D341Med (cell line): ENCODE measurements around the gene FXYD5.
"Not testable (repeated sequence)": the region's sequence is repeated elsewhere in the genome, so short reads cannot be mapped to it uniquely, and the experiment has no call there.

ENCODE experiments used
- DNase-seq: peaks from one replicate; pipeline ENCODE4 v3.0.0; 2012; ENCODE audit warnings: low spot score

The FXYD5 gene

DNA sequence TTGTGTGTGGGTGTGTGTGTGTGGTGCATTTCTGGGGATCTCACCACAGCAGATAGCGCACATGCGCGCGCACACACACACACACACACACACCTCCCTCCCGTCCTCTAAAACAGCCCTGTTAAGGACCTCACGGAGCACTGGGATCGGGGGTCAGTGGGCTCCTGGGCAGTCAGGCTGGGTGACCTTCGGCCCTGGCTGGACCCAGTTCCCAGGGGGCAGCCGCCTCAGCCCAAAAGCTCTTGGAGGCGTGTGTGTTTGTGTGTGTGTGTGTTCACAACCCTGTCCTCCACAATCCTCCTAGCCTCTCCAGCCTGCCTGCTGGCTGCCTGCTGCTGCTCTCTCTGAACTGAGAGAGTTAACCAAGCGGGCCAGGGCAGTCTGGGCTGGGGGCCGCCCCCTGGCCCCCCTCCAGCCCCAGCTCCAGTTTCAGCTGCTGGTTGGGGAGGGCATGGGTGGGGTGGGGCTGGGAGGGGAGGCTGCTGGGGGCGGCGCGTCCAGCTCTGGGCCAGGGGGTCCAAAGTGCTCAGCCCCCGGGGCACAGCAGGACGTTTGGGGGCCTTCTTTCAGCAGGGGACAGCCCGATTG lies 16.1 kb upstream of the FXYD5 start, which contains the start of gene FXYD1:
Gene FXYD1, plus strand, starts transcription at position 520 of the 588 bp plus-strand sequence. CDS start 1,256 bp downstream, outside the sequence.
- DNase-seq: no peak

DNA sequence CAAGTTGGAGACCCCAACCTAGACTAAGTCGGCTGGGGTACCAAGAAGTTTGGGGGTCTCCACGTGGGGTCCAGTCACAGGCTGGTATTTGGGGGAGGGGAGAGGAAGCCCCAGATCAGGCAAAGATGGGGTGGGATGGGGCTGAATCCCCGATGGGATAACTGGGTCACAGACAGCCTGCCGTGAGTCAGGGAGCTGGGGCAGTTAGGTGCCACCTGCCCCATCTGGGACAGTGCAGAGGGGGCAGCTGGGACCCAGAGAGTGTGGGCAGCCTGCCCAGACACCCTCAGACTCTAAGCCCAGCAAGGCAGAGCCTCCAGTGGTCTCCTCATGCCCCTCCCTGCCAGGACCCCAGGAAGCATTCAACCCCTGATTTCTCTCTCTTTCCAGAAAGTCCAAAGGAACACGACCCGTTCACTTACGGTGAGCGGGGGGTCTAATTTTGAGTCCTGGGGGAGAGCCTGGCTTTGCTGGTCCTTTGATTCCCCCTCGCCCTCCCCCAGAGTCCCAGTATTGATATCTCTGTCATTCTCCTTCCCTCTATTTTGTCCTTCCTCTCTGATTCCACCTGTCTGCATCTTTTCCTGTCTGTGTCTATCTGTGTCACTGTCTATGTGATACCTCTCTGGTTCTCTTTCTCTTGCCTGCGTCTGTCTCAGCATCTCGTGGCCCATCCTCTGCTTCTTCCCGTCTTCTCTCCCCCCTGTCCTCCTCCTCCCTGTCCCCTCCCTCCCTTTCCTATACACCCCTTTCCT lies 14.2 kb upstream of the FXYD5 start:
- DNase-seq: no peak

DNA sequence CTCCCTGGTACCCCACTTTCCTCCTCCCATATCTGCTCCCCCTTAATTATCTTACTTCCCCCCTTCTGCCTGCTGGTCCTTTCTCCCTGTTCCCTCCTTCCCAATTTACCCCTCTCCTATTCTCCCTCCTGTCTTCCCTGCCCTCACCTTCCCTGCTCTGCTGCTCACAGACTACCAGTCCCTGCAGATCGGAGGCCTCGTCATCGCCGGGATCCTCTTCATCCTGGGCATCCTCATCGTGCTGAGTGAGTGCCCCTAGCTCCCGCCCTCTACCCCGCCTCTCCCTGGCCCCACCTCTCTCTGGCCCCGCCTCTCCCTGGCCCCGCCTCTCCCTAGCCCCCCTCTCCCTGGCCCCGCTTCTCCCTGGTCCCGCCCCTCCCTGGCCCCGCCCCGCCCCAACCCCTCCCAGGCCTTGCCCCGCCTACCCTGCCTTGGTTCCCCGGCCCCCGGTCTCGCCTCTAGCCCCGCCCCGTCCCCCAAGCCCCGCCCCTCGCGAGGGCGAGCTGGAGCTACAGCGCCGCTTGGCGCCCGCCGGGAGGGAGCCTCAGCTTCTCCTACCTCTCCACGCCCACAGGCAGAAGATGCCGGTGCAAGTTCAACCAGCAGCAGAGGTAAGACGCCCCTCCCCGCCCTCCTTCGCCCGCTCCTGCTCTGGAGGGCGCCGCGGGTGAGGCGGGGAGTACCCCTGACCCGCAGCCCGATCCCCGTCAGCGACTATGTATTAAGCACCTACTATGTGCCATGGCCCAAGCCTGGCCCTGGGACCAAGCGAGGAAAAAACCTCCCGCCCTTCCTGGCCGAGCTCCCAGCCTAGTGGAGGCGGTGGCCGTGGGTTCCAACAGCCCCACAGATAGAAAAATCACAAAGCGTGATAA lies 13.3 kb upstream of the FXYD5 start:
- DNase-seq: peak; percentile 97

DNA sequence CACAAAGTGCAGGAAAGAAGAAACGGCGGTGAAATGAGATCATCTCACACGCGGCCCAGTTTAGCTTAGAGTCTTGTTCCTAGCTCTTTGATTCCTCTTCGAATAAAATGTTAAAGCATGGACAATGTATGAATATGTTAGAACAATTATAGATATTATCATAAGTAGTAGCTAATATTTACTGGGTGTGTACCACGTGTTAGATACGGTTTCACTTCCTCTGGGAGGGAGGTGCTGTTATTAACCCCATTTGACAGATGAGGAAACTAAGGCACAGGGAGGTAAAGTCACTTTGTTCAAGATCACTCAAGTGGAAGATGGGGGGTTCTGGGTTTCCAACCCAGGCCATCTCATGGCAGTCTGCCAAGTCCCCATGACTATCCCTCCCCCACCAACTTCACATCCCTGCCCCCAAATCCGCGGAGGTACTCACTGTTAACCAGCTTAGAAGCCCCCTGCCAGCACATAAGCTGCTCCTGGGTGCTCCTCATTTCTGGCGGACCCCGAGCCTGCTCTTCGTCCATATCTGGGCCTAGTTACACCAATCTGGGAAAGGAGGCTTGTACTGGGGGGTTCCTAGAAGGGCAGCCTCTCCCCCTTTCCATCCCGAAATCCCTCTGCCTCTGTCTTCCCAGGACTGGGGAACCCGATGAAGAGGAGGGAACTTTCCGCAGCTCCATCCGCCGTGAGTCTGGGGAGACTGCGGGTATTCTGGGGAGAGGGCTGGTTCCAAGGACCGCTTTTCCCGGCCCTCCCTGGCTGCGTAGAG lies 12.5 kb upstream of the FXYD5 start:
- DNase-seq: no peak

DNA sequence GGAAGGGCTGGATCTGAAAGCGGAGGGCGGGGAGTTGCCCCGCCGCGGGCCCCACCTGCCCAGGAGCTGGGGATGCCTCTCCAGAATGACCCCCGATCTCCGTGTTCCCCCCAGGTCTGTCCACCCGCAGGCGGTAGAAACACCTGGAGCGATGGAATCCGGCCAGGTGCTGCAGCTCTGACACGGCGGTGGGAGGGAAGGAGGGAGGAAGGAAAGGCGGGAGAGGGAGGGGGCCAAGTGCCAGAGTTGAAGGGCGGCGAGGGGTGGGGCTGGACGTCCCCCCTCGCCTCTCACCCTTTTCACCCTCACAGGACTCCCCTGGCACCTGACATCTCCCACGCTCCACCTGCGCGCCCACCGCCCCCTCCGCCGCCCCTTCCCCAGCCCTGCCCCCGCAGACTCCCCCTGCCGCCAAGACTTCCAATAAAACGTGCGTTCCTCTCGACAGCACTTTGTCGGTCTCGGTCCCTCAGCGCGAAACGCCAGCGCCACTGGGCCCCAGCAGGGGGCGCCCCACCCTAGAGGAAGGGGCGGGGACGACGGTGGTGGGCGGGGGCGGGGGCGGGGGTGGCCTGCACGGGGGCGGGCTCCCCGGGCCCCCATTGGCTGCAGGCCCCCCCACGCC lies 11.8 kb upstream of the FXYD5 start:
- peak; percentile 76 for DNase-seq

DNA sequence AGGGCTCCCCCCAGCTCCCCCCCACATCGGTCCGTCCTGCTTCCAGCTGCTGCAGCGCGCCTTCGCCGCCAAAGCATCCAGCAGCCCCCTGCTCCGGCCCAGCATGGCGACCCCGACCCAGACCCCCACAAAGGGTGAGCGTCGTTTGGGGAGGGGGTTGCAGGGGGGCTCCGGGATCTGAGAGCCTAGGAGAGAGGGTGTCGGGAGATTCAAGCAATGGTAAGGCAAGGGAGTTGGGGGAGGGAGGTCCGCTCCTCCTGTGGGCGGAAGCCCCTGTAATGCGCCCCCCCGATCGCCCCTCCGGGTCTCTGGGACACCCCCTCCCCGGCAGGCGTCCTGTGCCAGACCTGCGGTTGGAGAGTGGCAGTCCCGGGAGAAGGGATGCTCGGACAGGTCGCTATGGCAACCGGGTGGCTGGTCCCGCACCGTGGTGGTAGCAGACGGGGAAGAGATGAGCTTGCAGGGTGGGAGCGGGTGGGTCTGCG lies 11.3 kb upstream of the FXYD5 start, which contains the start of gene FXYD7:
Gene FXYD7, plus strand, starts transcription at position 25 of the 485 bp plus-strand sequence. Its CDS starts 79 bp downstream, at position 104.
- DNase-seq: no peak

DNA sequence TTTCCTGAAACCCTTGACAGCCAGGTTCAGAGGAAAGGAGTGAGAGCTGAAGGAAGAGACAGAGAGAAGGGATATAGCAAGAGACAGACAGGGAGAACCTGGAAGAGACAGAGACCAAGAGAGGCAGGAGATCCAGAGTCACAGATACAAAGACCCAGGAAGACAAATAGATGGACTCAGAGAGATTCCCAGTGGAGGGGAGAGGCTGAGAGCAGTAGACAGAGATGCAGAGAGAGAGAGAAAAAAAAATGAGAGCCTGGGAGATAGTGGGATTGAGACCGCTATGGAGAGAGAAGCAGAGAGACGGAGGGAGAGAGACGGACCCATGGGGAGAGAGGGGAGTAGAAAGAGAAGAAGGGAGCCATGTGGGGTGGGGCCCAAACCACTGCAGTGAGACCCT lies 10.7 kb upstream of the FXYD5 start:
- DNase-seq: no peak

DNA sequence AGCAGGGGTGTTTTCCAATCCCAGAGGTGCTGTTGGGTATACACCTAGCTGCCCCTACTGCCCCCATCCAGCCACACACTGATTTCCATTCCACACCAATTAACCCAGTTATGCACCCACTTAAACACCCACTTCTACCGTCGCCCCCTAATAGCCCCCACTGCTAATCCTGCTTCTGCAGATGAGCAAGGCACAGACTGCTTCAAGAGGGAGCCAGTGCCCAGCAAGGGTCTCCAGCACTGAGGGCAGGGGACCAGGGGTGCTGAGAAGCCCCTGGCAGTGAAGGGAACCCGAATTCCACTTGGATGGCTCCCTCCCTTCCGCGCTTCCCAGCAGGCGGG lies 10.3 kb upstream of the FXYD5 start:
- no peak for DNase-seq

DNA sequence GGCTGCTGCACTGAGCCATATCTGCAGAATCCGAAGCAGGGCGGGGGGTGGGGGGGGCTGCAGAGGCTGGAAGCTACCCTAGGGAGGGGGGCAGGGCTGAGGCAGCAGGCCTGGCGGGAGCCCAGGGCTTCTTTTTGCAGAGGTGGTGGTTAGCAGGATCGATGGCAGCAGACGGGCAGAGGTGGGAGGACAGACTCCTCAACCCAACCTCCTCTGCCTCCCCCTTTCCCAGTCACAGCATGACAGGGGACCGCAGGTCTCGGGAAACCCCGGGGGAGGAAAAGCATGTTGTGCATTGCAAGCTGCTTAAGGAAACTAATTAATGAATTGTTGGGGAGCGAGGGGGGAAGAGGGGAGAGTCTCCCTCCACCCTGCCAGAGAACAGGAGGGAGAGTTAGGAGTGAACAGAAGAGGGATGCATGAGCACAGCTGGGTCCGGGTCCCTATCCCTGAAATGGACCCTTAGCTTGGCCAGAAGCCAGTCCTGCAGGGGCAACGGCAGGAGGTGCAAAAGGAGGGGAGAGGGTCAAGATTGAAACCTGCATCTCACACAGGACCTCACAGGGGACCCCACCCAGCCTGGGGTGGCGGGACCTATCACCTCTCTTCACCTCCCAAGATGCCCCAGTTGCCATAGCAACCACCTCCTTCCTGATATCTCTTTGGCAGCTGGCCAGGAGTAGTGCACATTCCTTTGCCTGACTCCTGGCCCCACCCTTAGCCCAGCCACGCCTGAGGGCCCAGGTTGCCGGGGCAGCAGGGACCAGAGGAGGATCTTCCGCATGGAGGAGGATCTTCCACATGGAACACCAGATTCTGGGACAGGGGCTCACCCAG lies 9.7 kb upstream of the FXYD5 start:
- no peak for DNase-seq

DNA sequence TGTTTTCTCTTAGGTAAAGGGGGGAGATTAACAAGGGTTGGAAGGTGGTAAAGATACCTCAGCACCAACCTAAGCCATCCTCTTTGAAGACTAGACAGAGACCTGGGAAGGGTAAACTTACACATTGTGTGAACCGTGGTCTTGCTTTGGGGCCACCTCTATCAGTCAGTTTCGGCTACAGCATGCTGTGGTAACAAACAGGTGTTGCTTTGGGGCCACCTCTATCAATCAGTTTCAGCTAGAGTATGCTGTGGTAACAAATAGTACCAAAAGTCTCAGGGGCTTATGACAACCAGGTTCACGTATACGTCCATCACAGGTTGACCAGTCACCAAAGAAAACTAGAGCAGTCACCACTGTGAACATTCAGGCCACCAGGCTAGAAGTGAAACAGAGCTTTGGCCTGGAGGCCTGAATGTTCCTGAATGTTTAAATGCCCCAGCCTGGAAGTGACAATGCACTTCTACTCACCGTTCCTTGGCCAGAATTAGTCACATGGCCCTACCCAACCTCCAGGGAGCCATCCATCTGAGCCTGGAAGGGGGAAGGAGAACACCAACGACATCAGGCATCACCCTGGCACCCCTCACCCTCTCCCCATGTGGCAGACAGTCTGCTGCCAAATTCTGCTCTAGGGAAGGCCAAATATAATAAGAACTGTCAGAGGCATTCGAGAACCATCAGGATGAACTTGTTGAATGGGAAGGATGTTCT lies 7.6 kb upstream of the FXYD5 start:
- DNase-seq: no peak

DNA sequence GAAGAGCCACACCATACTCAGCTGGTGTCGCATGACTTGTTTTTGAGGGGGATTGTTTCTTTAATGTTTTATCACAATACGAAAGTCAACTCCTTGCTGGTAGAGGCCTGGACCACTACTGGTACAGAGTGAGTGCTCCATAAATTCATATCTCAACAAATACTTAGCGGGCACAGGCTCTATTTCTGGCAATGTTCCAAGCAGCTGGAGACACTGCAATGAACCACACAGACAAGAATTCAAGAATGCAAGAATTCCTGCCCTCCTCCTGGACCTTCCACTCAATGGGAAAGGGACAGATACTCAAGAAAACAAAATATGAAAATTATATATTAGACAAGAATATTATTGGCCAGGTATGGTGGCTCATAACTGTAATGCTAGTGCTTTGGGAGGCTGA lies 5.1 kb upstream of the FXYD5 start:
- no peak for DNase-seq

DNA sequence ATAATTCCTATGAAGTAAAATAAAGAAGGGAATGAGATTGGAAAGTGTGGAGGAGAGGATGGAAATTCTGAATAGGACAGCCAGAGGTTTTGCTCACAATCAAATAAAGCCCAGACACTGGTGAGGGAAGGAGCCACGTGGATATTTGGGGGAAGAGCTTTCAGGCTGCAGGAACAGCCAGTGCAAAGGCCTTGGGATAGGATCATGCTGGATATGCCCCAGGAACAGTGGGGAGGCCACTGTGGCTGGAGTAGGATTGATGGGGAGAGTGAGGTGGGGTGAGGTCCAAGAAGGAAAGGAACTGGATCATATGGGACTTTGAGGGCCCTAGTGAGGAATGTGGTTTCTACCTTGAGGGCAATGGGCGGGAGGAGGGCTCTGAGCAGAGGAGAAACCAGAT lies 4.1 kb upstream of the FXYD5 start:
- no peak for DNase-seq

DNA sequence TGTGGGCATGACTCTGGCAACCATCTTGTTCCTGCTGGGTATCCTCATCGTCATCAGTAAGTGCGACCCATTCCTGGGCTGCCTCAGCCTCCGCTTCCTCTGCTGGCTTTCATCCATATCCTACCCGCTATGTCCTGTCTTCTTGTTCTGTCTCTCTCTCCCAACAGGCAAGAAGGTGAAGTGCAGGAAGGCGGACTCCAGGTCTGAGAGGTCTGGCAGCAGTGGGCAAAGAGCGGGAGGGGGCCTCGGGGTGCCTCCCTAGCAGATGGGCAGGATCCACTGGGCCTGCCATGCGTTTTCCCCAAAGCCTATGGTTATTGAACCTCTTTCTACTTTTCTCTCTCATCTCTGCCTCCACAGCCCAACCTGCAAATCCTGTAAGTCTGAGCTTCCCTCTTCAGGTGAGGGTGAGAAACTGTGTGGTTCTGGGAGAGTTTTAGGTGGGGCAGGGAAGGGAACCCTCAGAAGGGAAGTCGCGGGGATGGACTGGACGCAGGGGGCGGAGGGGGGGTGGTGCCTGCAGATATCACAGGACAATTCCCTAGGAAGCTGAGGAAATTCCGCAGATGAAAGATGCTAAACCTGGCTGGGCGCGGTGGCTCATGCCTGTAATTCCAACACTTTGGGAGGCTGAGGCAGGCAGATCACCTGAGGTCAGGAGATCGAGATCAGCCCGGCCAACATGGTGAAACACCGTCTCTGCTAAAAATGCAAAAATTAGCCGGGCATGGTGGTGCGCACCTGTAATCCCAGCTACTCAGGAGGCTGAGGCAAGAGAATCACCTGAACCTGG lies 3.1 kb upstream of the FXYD5 start:
- no peak for DNase-seq

DNA sequence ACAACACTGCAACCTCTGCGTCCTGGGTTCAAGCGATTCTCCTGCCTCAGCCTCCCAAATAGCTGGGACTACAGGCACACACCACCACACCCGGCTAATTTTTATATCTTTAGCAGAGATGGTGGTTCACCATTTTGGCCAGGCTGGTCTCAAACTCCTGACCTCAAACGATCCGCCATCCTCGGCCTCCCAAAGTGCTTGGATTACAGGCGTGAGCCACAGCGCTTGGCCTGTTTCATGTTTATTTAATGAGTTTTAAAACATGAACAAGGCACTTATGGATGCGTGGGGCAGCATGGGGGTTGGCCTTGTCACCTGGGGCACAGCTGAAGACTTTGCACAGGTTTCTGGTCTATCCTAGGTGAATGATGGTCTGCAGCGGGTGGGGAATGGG lies 1.4 kb upstream of the FXYD5 start:
- not testable (repeated sequence) for DNase-seq

DNA sequence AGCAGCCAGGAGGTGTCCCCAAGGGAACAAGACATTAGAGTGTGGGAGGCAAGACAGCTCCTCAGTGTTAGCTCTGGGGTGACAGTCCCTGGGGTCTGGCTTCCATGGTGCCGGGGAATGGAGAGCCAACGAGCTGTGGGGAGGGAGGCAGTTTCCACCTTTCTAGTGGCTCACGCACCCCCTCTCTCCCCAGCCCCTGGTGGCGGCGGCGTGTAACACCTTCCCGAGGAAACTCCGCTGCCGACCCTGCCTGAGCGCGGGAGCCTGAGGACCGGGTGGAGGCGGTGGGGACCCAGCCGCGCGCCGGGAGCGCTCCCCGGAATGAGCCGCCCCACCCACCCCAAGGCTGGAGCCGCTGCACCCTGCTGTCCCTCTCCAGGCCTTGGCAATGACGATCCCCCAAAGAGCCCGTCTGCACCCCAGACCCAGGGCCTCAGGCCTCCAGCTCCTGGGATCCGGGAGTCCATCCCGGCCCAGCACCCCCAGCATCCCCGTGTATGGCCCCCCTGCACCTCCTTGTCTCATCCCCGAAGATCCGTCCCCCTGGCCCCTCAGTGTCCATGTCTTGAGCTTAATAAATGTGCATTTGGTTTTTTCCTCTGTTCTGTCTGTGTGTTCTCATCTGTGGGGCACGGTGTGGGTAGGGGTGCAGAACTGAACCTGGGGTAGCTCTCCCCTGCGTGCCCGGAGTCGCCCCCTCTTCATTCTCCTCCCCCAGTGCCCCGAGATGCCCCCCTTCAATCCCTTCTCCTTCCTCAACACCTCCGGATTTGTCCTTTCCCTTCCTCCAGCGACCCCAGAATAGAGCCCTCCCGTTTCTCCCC lies 622 bp upstream of the FXYD5 start:
- DNase-seq: peak; percentile 78

DNA sequence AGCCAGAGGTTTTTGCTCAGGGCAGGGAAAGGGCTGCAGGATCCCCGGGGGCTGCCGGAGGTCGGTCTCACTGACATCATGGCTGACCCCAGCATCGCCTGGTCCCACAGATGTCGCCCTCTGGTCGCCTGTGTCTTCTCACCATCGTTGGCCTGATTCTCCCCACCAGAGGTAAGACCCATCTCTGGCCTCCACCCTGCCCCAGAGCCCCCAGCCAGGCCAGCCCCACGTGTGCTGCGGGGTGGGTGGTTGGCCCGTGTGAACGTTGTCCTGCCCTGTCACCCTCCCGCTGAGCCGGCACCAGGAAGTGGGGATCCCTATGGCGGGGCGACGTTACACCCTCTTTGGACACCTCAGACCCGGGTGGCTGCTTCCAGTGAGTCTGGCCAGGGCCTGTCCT lies 906 bp downstream of the FXYD5 start:
- no peak for DNase-seq

DNA sequence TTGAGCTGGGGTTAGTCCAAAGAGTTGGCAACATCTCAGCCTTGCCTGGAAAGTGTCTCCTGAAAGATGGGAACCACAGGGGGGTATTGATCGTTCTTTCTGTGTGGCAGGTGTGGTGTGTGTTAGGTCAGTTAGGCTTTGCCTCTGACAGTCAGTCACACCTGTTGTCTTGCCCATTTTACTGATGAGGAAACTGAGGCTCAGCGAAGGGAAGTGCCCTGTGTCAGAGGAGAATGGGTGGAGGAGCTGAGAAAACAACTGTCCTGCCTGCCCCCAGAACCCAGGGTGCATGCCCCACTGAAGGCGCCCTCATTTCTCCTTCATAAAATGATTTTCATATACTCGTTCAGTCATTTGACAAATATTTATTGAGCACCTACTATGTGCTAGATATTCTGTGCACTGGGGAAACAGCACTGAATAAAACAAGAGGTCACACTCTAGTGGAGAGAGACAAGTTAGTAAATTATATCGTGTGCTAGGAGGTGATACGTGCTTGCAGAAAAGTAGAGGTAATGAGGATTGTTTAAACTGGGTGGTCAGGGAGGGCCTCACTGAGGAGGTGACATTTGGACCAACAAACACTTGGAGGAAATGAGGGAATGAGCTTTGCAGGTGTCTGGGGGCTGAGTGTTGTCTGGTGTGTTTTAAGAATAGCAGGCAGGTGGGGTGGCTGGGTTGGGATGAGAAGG lies 1.6 kb downstream of the FXYD5 start:
- DNase-seq: no peak

DNA sequence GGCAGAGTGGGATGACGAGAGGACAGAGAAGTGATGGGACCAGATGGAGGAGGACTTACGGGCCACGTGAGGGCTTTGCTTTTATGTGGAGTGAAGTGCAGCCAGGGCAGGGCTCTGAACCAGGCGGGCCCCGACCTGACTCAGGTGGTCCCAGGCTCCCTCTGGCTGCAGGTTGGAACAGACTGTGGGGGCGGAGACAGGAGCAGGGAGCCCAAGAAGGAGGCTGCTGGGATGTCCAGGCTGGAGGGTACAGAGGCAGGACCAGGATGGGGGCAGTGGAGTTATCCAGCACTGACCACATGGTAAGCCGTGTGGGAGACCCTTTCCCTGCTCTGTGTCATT lies 2.1 kb downstream of the FXYD5 start:
- no peak for DNase-seq
